Upper lobe of left lung (tissue), 6 donors: ENCODE data around the gene TTC39A. TPM values are rescaled to one million over a fixed set of nuclear protein-coding genes. Genes with fewer than 3 reads are reported as not detected.

Experiments used
- ATAC-seq, 2 donors: fragments of 200-7000 bp; cut with Tn5 transposase; one replicate each; pipeline ENCODE4 v1.9.1; 2022; ENCODE audit warnings: mild to moderate bottlenecking in 2 of 2, moderate library complexity in 2 of 2; ENCODE audit not compliant: low FRiP score in 2 of 2
- DNase-seq, 2 donors: peaks; one replicate each; pipeline ENCODE4 v3.0.0-alpha.2; 2019 to 2020
- H3K27ac ChIP-seq, 4 donors: fragments of 200-600 bp; sonication (generic); one replicate each; pipeline ENCODE4 v1.5.1; 2016 to 2019
- H3K27me3 ChIP-seq, 4 donors: fragments of 200-600 bp; sonication (generic); one replicate each; pipeline ENCODE4 v1.5.1; 2017 to 2019
- H3K36me3 ChIP-seq, 4 donors: fragments of 200-600 bp; sonication (generic); one replicate each; pipeline ENCODE4 v1.5.1; 2016 to 2019
- H3K4me1 ChIP-seq, 4 donors: fragments of 200-600 bp; sonication (generic); one replicate each; pipeline ENCODE4 v1.5.1; 2018 to 2019
- H3K4me3 ChIP-seq, 4 donors: fragments of 200-600 bp; sonication (generic); one replicate each; pipeline ENCODE4 v1.5.1; 2017 to 2019; ENCODE audit warnings: mild to moderate bottlenecking in 2 of 4, moderate library complexity in 1 of 4
- H3K9me3 ChIP-seq, 4 donors: fragments of 200-600 bp; sonication (generic); one replicate each; pipeline ENCODE4 v1.5.1; 2018 to 2019
- CTCF ChIP-seq, 6 experiments: fragments of 450-650 bp in 4 of 6; fragments of 200-600 bp in 2 of 6; sonication (generic) in 2 of 6; IDR thresholded peaks; one replicate each; pipeline ENCODE4 v1.5.1; 2016 to 2019; ENCODE audit warnings: antibody characterized with exemption in 6 of 6
- EP300 ChIP-seq, 4 donors: sonication (generic); formaldehyde crosslinking; IDR thresholded peaks; one replicate each; pipeline ENCODE4 v1.5.1; 2017; ENCODE audit warnings: antibody characterized with exemption in 4 of 4, control low read depth in 2 of 4
- POLR2A ChIP-seq, 4 donors: fragments of 450-650 bp; IDR thresholded peaks; one replicate each; pipeline ENCODE4 v1.5.1; 2016 to 2017; ENCODE audit warnings: antibody characterized with exemption in 4 of 4, mild to moderate bottlenecking in 2 of 4
- POLR2AphosphoS5 ChIP-seq, 2 donors: sonication (generic); formaldehyde crosslinking; IDR thresholded peaks; one replicate each; pipeline ENCODE4 v1.5.1; 2017; ENCODE audit warnings: antibody characterized with exemption in 2 of 2
- WGBS, 2 donors: methylation state at CpG; one replicate each; pipeline ENCODE4 v1.1.5; 2017 to 2018; 5-methylcytosine and 5-hydroxymethylcytosine counted together
- total RNA-seq, 6 donors: library from RNA; depleted of rRNA in 4 of 6; stranded (reverse); fragments of >200 nt in 4 of 6; gene quantifications; one replicate each; pipeline versions ENCODE4 v1.1.0 to v1.2.1, GENCODE V29; 2016 to 2021
- donor health status: DM: no; HTN: no; CAD: no; lungs with moderate emphysema.
- donor health status: DM: no; HTN: yes; CAD: no; lungs with severe emphysema.

The TTC39A gene
- total RNA-seq, 6 donors from 2014 or later: 33.0 to 96.4 (median 55.7) TPM

GRCh38 chr1:51369171-51369570, 38.8 kb upstream of the TTC39A start:
- Histone ChIP-seq H3K4me3 (no peak overlapping the region), H3K36me3 (peaks cover 9 to 68% (median 25%) of the 10 kb centered on the region in 4 donors), H3K27me3 (no peaks in the 10 kb centered on the region), H3K9me3 (no peaks in the 10 kb centered on the region), H3K4me1 (no peaks in the 10 kb centered on the region), H3K27ac (no peak overlapping the region)
- TF ChIP-seq CTCF (IDR thresholded peaks at IDR 0.05) (no peak), POLR2AphosphoS5 (IDR thresholded peaks at IDR 0.05) (no peak), EP300 (IDR thresholded peaks at IDR 0.05) (no peak), POLR2A (IDR thresholded peaks at IDR 0.05) (no peak)
- DNase-seq: no peak
- no peak for ATAC-seq
- WGBS, 2 donors: 88 to 90% methylated on average over 4 of the region's 4 CpGs

GRCh38 chr1:51365774-51366173, 35.4 kb upstream of the TTC39A start:
- no peak overlapping the region for H3K4me3 ChIP-seq
- peaks cover 11 to 68% (median 21%) of the 10 kb centered on the region in 4 donors for H3K36me3 ChIP-seq
- no peaks in the 10 kb centered on the region for H3K27me3 ChIP-seq
- H3K9me3 ChIP-seq: no peaks in the 10 kb centered on the region
- no peak for DNase-seq
- 86 to 96% methylated on average over 1 of the region's 1 CpG for WGBS, 2 donors
- H3K4me1 ChIP-seq: no peaks in the 10 kb centered on the region
- TF ChIP-seq EP300 (IDR thresholded peaks at IDR 0.05): no peak
- TF ChIP-seq POLR2AphosphoS5 (IDR thresholded peaks at IDR 0.05): no peak
- no peak for TF ChIP-seq POLR2A (IDR thresholded peaks at IDR 0.05)
- no peak for TF ChIP-seq CTCF (IDR thresholded peaks at IDR 0.05)
- no peak for ATAC-seq
- no peak overlapping the region for H3K27ac ChIP-seq

- TF ChIP-seq POLR2A (IDR thresholded peaks at IDR 0.05) (no peak), EP300 (IDR thresholded peaks at IDR 0.05) (no peak), CTCF (IDR thresholded peaks at IDR 0.05) (no peak), POLR2AphosphoS5 (IDR thresholded peaks at IDR 0.05) (no peak)
- DNase-seq (no peak), ATAC-seq (no peak)
- Histone ChIP-seq H3K27ac (no peak overlapping the region), H3K36me3 (peaks cover 21 to 91% (median 43%) of the 10 kb centered on the region in 4 donors), H3K9me3 (no peaks in the 10 kb centered on the region), H3K4me1 (no peaks in the 10 kb centered on the region), H3K27me3 (no peaks in the 10 kb centered on the region), H3K4me3 (no peak overlapping the region)
- WGBS, 2 donors: 83 to 90% methylated on average over 4 of the region's 4 CpGs
Observed at GRCh38 chr1:51359879-51360278, 29.5 kb upstream of the TTC39A start.

- no peak overlapping the region for H3K27ac ChIP-seq
- no peak overlapping the region for H3K4me3 ChIP-seq
- DNase-seq: no peak
- TF ChIP-seq CTCF (IDR thresholded peaks at IDR 0.05) (no peak), POLR2AphosphoS5 (IDR thresholded peaks at IDR 0.05) (no peak), POLR2A (IDR thresholded peaks at IDR 0.05) (no peak), EP300 (IDR thresholded peaks at IDR 0.05) (no peak)
- no peaks in the 10 kb centered on the region for H3K27me3 ChIP-seq
- 93 to 100% methylated on average over 1 of the region's 1 CpG for WGBS, 2 donors
- no peaks in the 10 kb centered on the region for H3K9me3 ChIP-seq
- H3K4me1 ChIP-seq: no peaks in the 10 kb centered on the region
- peaks cover 10 to 63% (median 33%) of the 10 kb centered on the region in 4 donors for H3K36me3 ChIP-seq
- no peak for ATAC-seq
Observed at GRCh38 chr1:51355382-51355781, 25.0 kb upstream of the TTC39A start.

- DNase-seq (no peak), ATAC-seq (no peak)
- Histone ChIP-seq H3K4me1 (no peaks in the 10 kb centered on the region), H3K9me3 (no peaks in the 10 kb centered on the region), H3K4me3 (no peak overlapping the region), H3K27me3 (no peaks in the 10 kb centered on the region), H3K27ac (no peak overlapping the region), H3K36me3 (peaks cover 7 to 53% (median 25%) of the 10 kb centered on the region in 4 donors)
- TF ChIP-seq POLR2AphosphoS5 (IDR thresholded peaks at IDR 0.05) (no peak), EP300 (IDR thresholded peaks at IDR 0.05) (no peak), CTCF (IDR thresholded peaks at IDR 0.05) (no peak), POLR2A (IDR thresholded peaks at IDR 0.05) (no peak)
- WGBS, 2 donors: 69 to 77% methylated on average over 3 of the region's 3 CpGs
Observed at GRCh38 chr1:51354416-51354815, 24.1 kb upstream of the TTC39A start.
